GM23248 (cell line): ENCODE data around the gene SLC39A1. TPM values are rescaled to one million over a fixed set of nuclear protein-coding genes. Genes with fewer than 3 reads are reported as not detected.
"Not testable (repeated sequence)": the region's sequence is repeated elsewhere in the genome, so short reads cannot be mapped to it uniquely, and the experiment has no call there.

ENCODE experiments used
- DNase-seq: peaks from one replicate; pipeline ENCODE4 v3.0.0-alpha.2; 2015
- H2AFZ ChIP-seq: fragments of 200-600 bp; sonication (generic); 2 replicates; pipeline ENCODE4 v1.6.1; 2016; ENCODE audit warnings: antibody characterized with exemption
- H3F3A ChIP-seq: fragments of 200-600 bp; sonication (generic); 2 replicates; pipeline ENCODE4 v1.6.1; 2016; ENCODE audit warnings: mild to moderate bottlenecking, antibody characterized with exemption, mixed run types; ENCODE audit not compliant: insufficient read depth
- H3K27ac ChIP-seq: fragments of 200-600 bp; sonication (generic); 2 replicates; pipeline ENCODE4 v1.5.1; 2016; ENCODE audit warnings: mild to moderate bottlenecking
- H3K27me3 ChIP-seq: fragments of 200-600 bp; sonication (generic); replicated peaks from 2 replicates; pipeline ENCODE4 v1.6.1; 2016; ENCODE audit warnings: mild to moderate bottlenecking; ENCODE audit not compliant: insufficient read depth
- H3K36me3 ChIP-seq: fragments of 200-600 bp; sonication (generic); 2 replicates; pipeline ENCODE4 v1.6.1; 2016; ENCODE audit warnings: low read depth, mild to moderate bottlenecking
- H3K4me1 ChIP-seq: fragments of 200-600 bp; sonication (generic); 2 replicates; pipeline ENCODE4 v1.6.1; 2016; ENCODE audit warnings: mild to moderate bottlenecking; ENCODE audit not compliant: insufficient read depth
- H3K4me2 ChIP-seq: fragments of 200-600 bp; sonication (generic); one replicate; pipeline ENCODE4 v1.6.1; 2016; ENCODE audit warnings: mild to moderate bottlenecking; ENCODE audit not compliant: unreplicated experiment
- H3K4me3 ChIP-seq: fragments of 200-600 bp; sonication (generic); 2 replicates; pipeline ENCODE4 v1.5.1; 2016; ENCODE audit warnings: mild to moderate bottlenecking
- H3K79me2 ChIP-seq: fragments of 200-600 bp; sonication (generic); 2 replicates; pipeline ENCODE4 v1.6.1; 2016; ENCODE audit warnings: mild to moderate bottlenecking; ENCODE audit not compliant: insufficient read depth
- H3K9ac ChIP-seq: fragments of 200-600 bp; sonication (generic); 2 replicates; pipeline ENCODE4 v1.6.1; 2016; ENCODE audit warnings: mild to moderate bottlenecking
- H3K9me2 ChIP-seq: fragments of 200-600 bp; sonication (generic); 2 replicates; pipeline ENCODE4 v1.6.1; 2016; ENCODE audit warnings: mixed run types, mild to moderate bottlenecking, moderate library complexity; ENCODE audit not compliant: insufficient read depth
- H3K9me3 ChIP-seq: fragments of 200-600 bp; sonication (generic); one replicate; pipeline ENCODE4 v1.6.1; 2017; ENCODE audit warnings: low read depth
- H4K20me1 ChIP-seq: fragments of 200-600 bp; sonication (generic); 2 replicates; pipeline ENCODE4 v1.6.0; 2016; ENCODE audit not compliant: insufficient read depth
- EZH2 ChIP-seq: fragments of 200-600 bp; sonication (generic); IDR thresholded peaks from 2 replicates; pipeline ENCODE4 v1.6.1; 2018; ENCODE audit warnings: antibody characterized with exemption, mild to moderate bottlenecking; ENCODE audit not compliant: insufficient read depth, poor library complexity, severe bottlenecking
- EZH2phosphoT487 ChIP-seq: fragments of 200-600 bp; sonication (generic); IDR thresholded peaks from 2 replicates; pipeline ENCODE4 v1.6.1; 2018; ENCODE audit warnings: antibody characterized with exemption, moderate library complexity, mild to moderate bottlenecking, low read depth; ENCODE audit not compliant: insufficient read depth
- WGBS, 2 experiments: methylation state at CpG; one replicate each; pipeline ENCODE4 v1.1.6; 2015 to 2017; ENCODE audit warnings: low lambda C conversion rate in 2 of 2, low coverage in 1 of 2; ENCODE audit errors: missing lambda C conversion rate in 2 of 2; 5-methylcytosine and 5-hydroxymethylcytosine counted together
- in situ Hi-C: fragments of 300-500 bp; cut with MboI; formaldehyde crosslinking; loops from 2 replicates; pipeline ENCODE4 v1.15.0; 2020
- microRNA-seq: library from miRNA; unstranded; fragments of <30 nt; microRNA quantifications from one replicate; pipeline ENCODE4, GENCODE V29; 2016; ENCODE audit warnings: borderline number of aligned reads
- polyA plus RNA-seq: library from polyadenylated mRNA; unstranded; fragments of >200 nt; fragmentation: Nextera tagmentation; extraction: Ambion mirVana; gene quantifications from 2 replicates; pipeline ENCODE4 v1.2.1, GENCODE V29; 2016
- small RNA-seq: library from RNA; depleted of rRNA; stranded (forward); fragments of <200 nt; gene quantifications from one replicate; pipeline ENCODE3, GENCODE V24; 2014; ENCODE audit warnings: low read depth, low replicate concordance
- total RNA-seq: library from RNA; depleted of rRNA; stranded (reverse); fragments of >200 nt; shearing (Covaris generic); gene quantifications from 2 replicates; pipeline ENCODE4 v1.2.3, GENCODE V29; 2014; rRNA removed

SLC39A1 gene
- total and polyA plus RNA-seq, 2 experiments from 2014 or later: 91.9 to 120 TPM

DNA sequence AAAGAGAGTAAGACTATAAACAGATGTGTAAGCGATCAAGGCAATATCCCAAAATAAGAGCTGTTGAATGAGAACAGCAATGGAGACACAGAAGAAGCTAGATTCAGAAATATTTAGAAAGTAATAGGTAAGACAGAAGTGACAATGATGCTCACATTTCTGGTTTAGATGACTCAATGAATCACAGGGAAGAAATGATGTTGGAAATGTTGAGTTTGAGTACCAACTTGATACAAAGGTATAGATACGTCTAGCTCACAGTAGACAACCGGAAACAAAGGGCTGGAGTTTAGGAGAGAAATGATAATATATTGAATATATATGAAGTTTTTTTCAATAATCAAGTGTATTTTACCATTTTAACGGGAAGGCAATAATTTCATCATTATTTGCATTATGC is 47.0 kb downstream of the SLC39A1 start:
- Histone ChIP-seq H3K9me2 (no peaks in the 10 kb centered on the region), H2AFZ (no peak overlapping the region), H3K4me2 (no peak overlapping the region), H3K36me3 (no peaks in the 10 kb centered on the region), H3K27ac (no peak overlapping the region), H4K20me1 (peaks cover 26% of the 10 kb centered on the region), H3K9me3 (no peaks in the 10 kb centered on the region), H3K4me1 (peaks cover 18% of the 10 kb centered on the region), H3F3A (peaks cover 16% of the 10 kb centered on the region), H3K27me3 (no peaks in the 10 kb centered on the region), H3K4me3 (no peak overlapping the region), H3K79me2 (peaks cover 100% of the 10 kb centered on the region), H3K9ac (no peak overlapping the region)
- WGBS, 2 experiments: 86% methylated on average over 4 of the region's 4 CpGs
- no peak for DNase-seq
- no peak for TF ChIP-seq EZH2
- no peak for TF ChIP-seq EZH2phosphoT487
- in situ Hi-C loops: no loop called here

DNA sequence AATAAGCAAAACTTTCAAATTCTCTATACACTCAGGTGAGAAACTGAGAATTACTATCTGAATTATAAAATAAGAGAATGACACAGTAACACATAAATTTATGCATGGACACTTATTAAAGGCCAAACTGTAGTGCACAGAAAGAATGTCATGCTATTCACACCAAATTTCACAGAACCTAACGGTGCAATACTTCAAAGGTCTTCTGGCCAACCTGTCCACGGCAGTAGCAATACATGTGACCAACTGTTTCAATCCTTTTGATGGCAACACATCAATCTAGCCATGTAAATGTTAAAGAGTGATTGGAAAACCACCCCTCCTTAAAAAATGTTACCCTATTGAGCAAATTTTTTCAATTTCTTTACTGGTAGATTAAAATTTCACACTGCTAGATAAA is 51.0 kb downstream of the SLC39A1 start:
- TF ChIP-seq EZH2 (no peak), EZH2phosphoT487 (no peak)
- H3K27me3 ChIP-seq: no peaks in the 10 kb centered on the region
- no peaks in the 10 kb centered on the region for H3K4me1 ChIP-seq
- H4K20me1 ChIP-seq: peaks cover 11% of the 10 kb centered on the region; the same call in 1 of the 2 replicates
- WGBS, 2 experiments: 94 to 100% methylated on average over 2 of the region's 2 CpGs
- H3K27ac ChIP-seq: no peak overlapping the region
- peaks cover 100% of the 10 kb centered on the region for H3K79me2 ChIP-seq
- H3K36me3 ChIP-seq: no peaks in the 10 kb centered on the region
- in situ Hi-C loops: no loop called here
- no peak for DNase-seq
- no peaks in the 10 kb centered on the region for H3K9me3 ChIP-seq
- H3K9ac ChIP-seq: no peak overlapping the region
- no peak overlapping the region for H3K4me3 ChIP-seq
- H3F3A ChIP-seq: no peaks in the 10 kb centered on the region
- no peaks in the 10 kb centered on the region for H3K9me2 ChIP-seq
- no peak overlapping the region for H3K4me2 ChIP-seq
- no peak overlapping the region for H2AFZ ChIP-seq

DNA sequence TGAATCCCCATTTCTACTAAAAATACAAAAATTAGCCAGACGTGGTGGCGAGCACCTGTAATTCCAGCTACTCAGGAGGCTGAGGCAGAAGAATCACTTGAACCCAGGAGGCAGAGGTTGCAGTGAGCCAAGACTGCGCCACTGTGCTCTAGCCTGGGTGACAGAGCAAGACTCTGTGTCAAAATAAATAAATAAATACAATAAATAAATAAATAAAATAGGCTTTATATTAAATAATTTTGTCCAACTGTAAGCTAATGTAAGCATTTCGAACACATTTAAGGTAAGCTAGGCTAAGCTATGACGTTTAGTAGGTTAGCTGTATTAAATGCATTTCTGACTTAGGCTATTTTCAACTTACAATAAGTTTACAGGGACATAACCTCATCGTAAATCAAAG is 52.8 kb downstream of the SLC39A1 start:
- H3K27me3 ChIP-seq, H3K9me2 ChIP-seq, H3K9ac ChIP-seq, H3K9me3 ChIP-seq, H3K4me1 ChIP-seq, H3K36me3 ChIP-seq, H3F3A ChIP-seq, DNase-seq, H2AFZ ChIP-seq, H3K4me2 ChIP-seq, in situ Hi-C loops, H3K27ac ChIP-seq, H3K4me3 ChIP-seq: not testable (repeated sequence)
- Histone ChIP-seq H3K79me2 (peaks cover 100% of the 10 kb centered on the region), H4K20me1 (0 out of 2 replicates have a peak, but pooled peaks cover 11% of the 10 kb centered on the region)
- WGBS, 2 experiments: 96 to 97% methylated on average over 6 of the region's 6 CpGs

Small RNAs within 50 kb of the gene (microRNA-seq; reads per million reads assigned to microRNA genes)
- gene MIR6737: not detected

Small RNAs within 50 kb of the gene (small RNA-seq; reads per million reads assigned to genes)
- not detected for gene MIR6737

Other genes starting within 250 kb of the SLC39A1 start
- 40.2 and 41.5 TPM in 2 replicates for gene INTS3, start 235.5 kb downstream of the SLC39A1 start, total RNA-seq
- gene INTS3, start 235.5 kb downstream of the SLC39A1 start, polyA plus RNA-seq: 17.3 and 19.9 TPM in 2 replicates
- gene SLC27A3, start 188.1 kb downstream of the SLC39A1 start, total RNA-seq: 8.8 and 11.4 TPM in 2 replicates
- 5.6 and 9.2 TPM in 2 replicates for gene SLC27A3, start 188.1 kb downstream of the SLC39A1 start, polyA plus RNA-seq
- 3.9 and 4.3 TPM in 2 replicates for gene GATAD2B, start 40.6 kb downstream of the SLC39A1 start, total RNA-seq
- 3.2 and 3.3 TPM in 2 replicates for gene GATAD2B, start 40.6 kb downstream of the SLC39A1 start, polyA plus RNA-seq
- 3.9 and 17.5 TPM in 2 replicates for gene DENND4B, start 16.8 kb downstream of the SLC39A1 start, total RNA-seq
- gene DENND4B, start 16.8 kb downstream of the SLC39A1 start, polyA plus RNA-seq: 4.0 and 6.1 TPM in 2 replicates
- 3.7 and 7.5 TPM in 2 replicates for gene CRTC2, start 4.9 kb downstream of the SLC39A1 start, total RNA-seq
- gene CRTC2, start 4.9 kb downstream of the SLC39A1 start, polyA plus RNA-seq: 16.7 and 21.0 TPM in 2 replicates
- gene CREB3L4, start 4.4 kb upstream of the SLC39A1 start, total RNA-seq: 4.3 and 11.1 TPM in 2 replicates
- 3.6 and 4.4 TPM in 2 replicates for gene CREB3L4, start 4.4 kb upstream of the SLC39A1 start, polyA plus RNA-seq
- 189 and 242 TPM in 2 replicates for gene JTB, start 14.1 kb upstream of the SLC39A1 start, total RNA-seq
- 183 and 186 TPM in 2 replicates for gene JTB, start 14.1 kb upstream of the SLC39A1 start, polyA plus RNA-seq
- 29.5 and 33.1 TPM in 2 replicates for gene RAB13, start 22.8 kb upstream of the SLC39A1 start, total RNA-seq
- gene RAB13, start 22.8 kb upstream of the SLC39A1 start, polyA plus RNA-seq: 137 and 142 TPM in 2 replicates
- gene RPS27, start 27.2 kb upstream of the SLC39A1 start, total RNA-seq: 1,144 and 1,614 TPM in 2 replicates
- gene RPS27, start 27.2 kb upstream of the SLC39A1 start, polyA plus RNA-seq: 1,497 and 1,552 TPM in 2 replicates
- 0.11 TPM in 1 of 2 replicates, not detected in the other for gene NUP210L, start 191.5 kb upstream of the SLC39A1 start, total RNA-seq
- not detected in 2 replicates for gene NUP210L, start 191.5 kb upstream of the SLC39A1 start, polyA plus RNA-seq
- gene TPM3, start 228.6 kb upstream of the SLC39A1 start, total RNA-seq: 578 and 599 TPM in 2 replicates
- 557 and 570 TPM in 2 replicates for gene TPM3, start 228.6 kb upstream of the SLC39A1 start, polyA plus RNA-seq
- not detected in 2 replicates for gene CFAP141, start 242.8 kb upstream of the SLC39A1 start, total RNA-seq
- not detected in 2 replicates for gene CFAP141, start 242.8 kb upstream of the SLC39A1 start, polyA plus RNA-seq